Left forelimb (tissue), 1 donor: ENCODE data around the gene LDLRAD3.
"Not testable (repeated sequence)": the region's sequence is repeated elsewhere in the genome, so short reads cannot be mapped to it uniquely, and the experiment has no call there.

ENCODE experiments used
- DNase-seq: peaks from one replicate; pipeline ENCODE4 v3.0.0-alpha.2; 2018; ENCODE audit warnings: low spot score

LDLRAD3 gene

DNA sequence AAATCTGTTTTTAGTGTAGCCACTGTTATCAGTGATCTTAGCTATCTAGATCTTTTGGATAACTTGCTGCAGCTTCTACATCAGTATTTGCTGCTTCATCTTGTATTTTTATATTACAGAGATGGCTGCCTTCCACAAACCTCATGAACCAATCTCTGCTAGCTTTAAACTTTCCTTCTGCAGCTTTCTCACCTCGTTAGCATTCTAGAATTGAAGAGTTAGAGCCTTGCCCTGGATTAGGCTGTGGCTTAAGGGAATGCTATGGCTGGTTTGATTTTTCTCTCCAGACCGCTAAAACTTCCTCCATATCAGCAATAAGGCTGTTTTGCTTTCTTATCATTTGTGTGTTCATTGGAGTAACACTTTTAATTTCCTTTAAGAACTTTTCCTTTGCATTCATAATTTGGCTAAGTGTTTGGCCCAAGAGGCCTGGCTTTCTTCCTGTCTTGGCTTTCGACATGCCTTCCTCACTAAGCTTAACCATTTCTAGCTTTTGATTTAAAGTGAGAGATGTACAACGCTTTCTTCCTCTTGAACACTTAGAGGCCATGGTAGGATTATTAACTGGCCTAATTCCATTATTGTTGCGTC is 51.9 kb downstream of the LDLRAD3 start:
- DNase-seq = no peak

- no peak for DNase-seq
Measured at GRCh38 chr11:35997902-35998520, 54.1 kb downstream of the LDLRAD3 start.

GRCh38 chr11:35998634-35999033 is 54.8 kb downstream of the LDLRAD3 start:
- DNase-seq = no peak

- no peak for DNase-seq
Measured at GRCh38 chr11:36000616-36001190, 56.8 kb downstream of the LDLRAD3 start.

DNA sequence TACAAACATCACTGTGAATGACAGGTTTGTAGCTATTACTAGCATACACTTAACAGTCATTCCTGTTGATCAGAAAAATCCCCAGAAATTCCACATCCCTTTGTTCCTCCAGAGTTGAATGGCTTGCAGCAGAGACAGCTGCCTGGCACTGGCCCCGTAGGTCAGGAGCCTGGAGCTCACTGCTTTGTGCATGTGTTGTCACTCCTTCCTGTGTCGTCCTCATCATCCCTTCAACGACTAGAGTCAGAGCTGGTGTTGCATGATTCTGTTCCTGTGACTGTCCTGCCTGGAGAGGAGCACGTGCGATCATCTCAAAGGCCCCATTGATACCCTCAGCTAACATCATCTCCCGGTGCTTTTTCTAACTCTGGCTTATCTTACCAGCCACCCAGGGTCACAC is 58.3 kb downstream of the LDLRAD3 start:
- DNase-seq = no peak

DNA sequence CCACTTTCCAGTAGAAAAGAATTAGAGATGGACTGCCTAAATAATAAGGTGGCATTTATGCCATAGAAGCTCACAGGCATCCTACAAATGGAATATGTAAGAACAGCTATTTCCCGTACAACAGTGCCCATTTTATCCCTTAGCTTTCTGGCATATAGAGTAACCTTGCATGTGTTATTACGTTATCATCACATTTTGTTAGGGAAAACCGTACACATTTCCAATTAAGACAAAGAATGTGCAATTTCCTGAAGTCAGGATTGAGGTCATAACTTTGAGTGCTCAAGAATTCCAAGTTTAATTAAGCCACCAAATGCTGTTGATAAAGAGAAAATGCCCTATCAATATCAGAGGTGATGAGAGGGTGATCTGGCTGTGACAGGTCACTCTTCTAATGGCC is 58.9 kb downstream of the LDLRAD3 start:
- no peak for DNase-seq

DNA sequence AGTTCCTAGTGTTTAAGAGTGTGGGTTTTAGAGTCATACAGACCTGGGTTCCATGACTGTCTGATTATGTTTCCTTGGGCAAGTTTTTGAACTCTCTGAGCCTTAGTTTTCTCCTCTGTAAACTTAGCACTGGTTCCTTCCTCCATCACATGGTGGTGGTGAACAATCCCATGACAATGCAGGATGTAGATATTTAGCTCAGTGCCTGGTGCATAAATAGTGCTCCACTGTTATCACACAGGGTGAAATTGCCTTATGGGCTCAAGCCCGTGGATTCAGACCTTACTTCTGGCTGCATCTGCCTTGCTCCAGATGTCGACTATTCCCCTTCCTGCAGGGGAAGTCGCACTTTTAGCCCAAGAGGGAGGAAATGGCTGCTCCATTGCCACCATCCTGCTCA is 62.7 kb downstream of the LDLRAD3 start:
- DNase-seq = no peak

DNA sequence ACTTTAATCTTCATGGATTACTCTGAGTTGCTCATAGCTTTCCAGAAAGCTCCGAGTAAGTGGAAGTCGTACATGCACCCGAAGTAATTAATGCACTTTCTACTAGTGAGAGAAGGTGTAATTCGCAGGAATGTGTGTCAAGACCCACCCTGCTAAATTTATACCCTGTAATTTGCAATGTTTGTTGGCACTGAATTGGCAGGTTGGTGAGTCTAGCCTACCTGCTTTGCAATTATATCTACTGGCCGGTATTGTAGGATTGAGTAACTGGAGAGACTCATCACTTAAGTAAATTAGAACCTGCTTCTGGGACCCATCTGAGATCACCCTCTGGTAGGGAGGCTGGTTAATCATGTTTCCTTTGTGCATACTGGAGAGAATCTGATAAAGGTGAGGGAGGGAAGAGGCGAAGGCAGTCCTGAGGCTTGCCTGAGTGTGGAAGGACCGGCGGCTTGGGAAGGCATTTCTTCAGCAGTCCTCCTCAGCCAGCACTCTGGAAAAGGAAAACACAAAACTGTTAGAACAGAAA is 63.3 kb downstream of the LDLRAD3 start:
- DNase-seq = no peak

GRCh38 chr11:36008584-36008983 is 64.7 kb downstream of the LDLRAD3 start:
- DNase-seq = no peak

GRCh38 chr11:36009473-36009872 is 65.6 kb downstream of the LDLRAD3 start:
- no peak for DNase-seq

DNA sequence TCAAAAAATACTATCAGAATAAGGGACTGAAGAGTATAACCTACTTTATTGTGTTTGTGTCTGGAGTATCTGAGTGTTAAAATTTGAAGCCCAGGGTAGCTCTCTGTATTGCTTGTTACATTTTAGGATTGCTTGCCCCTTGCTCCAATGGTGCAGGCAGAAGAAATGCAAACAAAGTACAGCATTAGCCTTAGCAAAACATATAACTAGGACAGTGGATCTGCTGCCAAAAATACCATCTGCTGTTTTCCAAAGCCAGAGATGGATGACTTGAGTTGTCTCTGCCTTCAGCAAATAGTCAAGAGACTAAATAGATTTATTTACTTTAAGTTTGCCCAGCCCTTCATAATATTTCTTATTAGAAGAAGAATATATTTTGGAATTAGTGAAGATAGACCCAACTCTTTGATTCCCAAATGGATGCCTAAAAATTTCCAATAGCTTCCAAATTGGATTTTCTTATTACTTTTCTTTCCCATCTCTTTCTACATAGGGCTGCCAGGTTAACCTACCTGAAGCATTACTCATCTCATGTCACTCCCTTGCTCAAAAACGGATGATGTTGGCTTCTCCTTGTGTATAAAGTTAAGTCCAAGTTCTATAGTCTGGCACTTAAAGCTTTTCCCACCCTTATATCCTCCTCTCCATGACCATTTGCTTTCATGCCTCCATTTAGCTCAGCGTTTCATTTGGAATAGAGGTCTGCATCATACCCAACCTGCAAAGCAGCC is 66.3 kb downstream of the LDLRAD3 start:
- no peak for DNase-seq

DNA sequence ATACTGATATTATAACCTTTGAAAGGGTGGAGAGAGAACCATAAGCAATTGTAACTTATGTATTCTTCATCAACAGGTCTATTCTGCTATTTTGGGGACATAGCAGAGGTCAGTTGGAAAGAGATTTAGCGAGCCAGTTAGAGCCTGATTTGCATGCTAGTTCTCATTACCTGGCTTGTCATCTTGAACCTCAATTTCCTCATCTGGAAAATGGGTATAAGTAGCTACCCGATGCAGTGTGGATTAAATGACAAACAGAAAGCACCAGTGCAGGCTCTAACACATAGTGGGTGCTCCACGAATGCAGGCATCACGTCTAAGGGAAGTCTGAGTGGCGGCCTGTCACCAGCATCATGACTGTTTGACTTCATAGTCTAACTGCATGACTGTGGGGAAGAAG is 67.7 kb downstream of the LDLRAD3 start:
- DNase-seq = no peak

- DNase-seq = no peak
Measured at GRCh38 chr11:36012455-36012854, 68.6 kb downstream of the LDLRAD3 start.

DNA sequence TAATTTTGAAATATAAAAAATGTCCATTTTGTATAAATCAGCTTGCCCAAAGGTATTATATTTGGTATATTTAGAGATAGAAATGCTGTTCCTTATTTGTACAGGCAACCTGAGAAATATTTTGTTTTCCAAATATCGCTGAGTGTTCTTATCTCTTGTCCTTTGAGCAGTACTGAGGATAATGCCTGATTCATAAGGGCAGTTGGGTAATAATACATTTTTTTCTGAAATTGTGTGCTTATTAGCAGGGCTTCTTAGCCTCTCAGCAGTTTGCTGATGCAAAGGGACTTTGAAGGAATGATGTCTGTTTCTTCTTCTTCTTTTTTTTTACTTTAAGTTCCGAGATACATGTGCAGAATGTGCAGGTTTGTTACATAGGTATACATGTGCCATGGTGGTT is 69.1 kb downstream of the LDLRAD3 start:
- DNase-seq = no peak

DNA sequence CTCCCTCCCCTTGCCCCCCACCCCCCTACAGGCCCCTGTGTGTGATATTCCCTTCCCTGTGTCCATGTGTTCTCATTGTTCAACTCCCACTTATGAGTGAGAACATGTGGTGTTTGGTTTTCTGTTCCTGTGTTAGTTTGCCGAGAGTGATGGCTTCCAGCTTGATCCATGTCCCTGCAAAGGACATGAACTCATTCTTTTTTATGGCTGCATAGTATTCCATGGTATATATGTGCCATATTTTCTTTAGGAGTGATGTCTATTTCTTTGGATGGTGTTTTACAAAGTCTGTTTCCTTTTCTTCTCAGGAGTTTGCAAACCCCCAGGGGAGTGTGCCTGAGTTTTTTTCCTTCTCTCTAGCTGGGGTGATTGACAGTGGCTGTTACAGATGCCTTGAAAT is 69.6 kb downstream of the LDLRAD3 start:
- not testable (repeated sequence) for DNase-seq

DNA sequence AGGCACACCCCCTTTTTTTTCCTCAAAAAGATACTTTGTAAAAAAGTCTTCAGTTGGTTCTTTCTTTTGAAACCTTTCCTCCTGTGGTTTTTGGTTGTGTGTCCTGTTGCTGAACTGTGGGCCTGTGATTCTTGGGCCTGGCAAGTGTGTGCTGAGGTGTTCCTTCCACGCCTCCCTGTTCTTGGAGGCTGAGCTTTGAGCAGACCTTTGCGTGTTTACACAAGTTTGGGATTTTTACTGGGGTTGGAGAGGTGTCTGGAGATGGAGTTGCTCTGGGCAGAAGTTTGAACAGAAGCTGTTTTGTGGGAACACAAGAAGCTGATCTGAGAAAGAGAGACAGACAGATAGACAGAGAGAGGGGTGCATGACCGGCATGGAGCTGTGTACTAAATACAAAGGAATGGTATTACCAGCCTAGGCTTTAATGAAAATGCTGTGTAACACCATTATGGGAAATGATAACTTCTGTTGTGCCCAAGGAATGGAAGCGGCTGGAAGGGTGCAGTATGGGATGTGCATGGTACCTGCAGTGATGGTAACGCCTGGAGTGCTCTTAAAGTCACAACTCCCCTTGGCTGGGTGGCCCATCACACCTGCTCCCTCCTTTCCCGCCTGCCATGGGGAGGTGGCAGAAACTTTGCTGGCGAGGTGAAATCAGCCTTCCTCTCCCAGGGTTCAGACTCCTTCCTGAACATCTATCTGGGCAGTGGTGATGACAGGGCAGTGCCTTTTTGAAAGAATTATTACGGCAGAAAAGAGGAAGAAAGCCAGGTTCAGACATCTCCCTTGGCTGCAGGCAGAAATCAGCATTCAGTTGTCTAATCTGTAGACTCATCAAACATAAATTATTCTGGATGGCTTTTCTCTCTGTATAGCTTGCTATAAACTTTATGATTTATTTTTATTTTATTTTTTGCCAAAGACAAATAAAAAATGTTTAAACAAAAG is 70.4 kb downstream of the LDLRAD3 start:
- no peak for DNase-seq

DNA sequence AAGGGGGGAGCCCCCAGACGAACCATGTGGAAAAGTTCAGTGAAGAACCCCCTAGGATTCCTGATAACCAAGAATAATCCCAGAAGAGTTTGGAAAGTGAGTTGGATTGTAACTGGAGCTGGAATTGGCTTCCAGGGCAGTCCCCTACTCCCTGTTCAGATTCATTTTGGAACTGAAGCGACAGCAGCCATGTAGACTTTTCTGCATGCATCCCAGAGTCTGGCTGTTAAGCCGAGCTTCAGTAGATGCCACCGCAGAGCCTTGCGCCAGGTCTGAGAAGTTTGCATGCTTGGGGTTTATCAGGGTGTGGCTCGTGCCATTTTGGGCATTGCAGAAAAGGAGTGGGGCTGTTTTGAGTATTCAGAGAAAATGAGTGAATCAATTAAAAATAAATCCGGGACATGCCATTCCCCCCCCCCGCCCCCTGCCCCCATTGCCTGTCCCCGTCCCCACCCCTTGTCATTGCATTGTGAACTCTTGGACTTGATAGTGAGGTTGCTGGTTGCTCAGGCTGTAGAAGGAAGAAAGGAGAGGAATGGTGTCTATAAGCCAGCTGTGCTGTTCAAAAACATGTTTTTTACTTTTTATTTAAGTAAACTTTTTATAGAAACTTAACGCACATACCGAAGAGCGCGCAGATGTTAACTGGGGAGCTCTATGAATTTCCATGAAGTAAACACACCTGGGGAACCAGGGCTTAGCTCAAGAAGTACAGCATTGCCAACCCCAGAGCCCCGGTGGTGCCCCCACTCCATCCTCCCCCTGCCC is 71.2 kb downstream of the LDLRAD3 start:
- DNase-seq = no peak

GRCh38 chr11:36015799-36016198 is 71.9 kb downstream of the LDLRAD3 start:
- DNase-seq = peak; percentile 76

DNA sequence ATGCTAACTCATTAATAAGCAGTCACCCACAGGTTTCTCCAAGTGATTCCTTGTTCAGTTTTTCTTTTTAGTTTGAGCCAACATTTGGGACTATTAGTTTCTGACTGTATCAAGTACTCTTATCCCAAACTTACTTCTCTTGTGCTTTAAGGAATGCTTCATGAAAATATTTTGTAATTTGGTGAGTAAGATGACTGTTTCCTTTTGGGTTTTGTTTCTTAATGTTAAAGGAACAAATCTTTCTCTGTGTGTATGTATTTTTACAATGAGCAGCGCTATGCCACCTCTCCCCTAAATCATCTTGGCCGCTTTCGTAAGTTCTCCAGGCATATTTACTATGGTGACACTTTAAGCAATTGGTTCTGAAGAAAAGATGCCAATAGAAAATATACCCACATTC is 72.4 kb downstream of the LDLRAD3 start:
- DNase-seq = no peak

DNA sequence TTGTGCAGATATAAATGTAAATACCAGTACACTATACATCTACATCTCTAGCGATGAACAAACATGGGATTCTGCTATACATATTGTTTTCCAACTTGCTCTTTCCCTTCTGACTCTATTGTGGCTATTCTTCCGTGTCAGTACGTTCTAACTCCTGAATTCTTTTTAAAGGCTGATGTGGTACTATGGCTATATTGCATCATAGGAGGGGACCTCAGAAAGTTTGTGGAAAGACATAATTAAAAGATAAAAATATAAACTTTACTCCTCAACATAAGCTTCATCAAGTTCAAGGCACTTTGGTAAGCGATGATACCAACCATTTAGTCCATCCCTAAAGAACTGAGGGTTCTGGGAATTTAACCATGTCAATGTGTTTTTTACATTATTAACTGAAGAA is 72.8 kb downstream of the LDLRAD3 start:
- DNase-seq = no peak

DNA sequence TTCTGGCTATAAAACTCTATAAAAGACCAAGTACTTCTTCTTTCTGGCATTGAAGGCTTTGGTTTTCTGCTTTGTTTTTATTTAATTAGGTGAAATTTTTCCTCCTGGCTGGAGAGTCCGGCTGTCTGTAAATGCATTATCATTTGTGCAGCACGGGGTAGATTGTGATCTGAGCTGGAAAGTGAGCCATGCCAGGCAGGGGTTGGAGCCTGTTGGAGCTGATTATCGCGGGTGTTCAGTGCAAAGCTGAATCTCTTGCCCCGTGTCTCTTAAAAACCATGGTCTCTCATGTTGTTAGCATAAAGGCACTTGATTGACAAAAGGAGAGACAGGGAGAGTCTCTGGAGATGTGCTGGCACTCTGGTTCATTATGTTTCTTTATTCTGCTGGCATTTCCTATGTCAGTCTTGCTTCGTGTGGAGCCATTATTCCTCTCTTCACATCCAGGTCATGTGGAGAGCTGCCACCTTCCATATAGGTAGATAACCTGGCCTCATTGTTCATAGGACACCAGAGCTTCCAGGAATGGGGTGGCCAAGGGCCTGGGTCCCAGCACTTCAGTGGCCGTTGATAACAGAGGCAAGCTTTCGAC is 75.2 kb downstream of the LDLRAD3 start:
- no peak for DNase-seq
